NB4 (cell line): Measurements from ENCODE around the gene TIMM17A.
"Not testable (repeated sequence)": the region's sequence is repeated elsewhere in the genome, so short reads cannot be mapped to it uniquely, and the experiment has no call there.

Experiments
- DNase-seq: peaks from one replicate; pipeline ENCODE4 v3.0.0; 2010; ENCODE audit warnings: low read depth
- H3K4me3 ChIP-seq: one replicate; pipeline ENCODE4 v1.5.1; 2011; ENCODE audit warnings: mild to moderate bottlenecking, low read depth, low read length, moderate library complexity
- MYC ChIP-seq: IDR thresholded peaks from 2 replicates; pipeline ENCODE4 v1.6.1; 2011; ENCODE audit warnings: low read depth, low read length
- POLR2A ChIP-seq: IDR thresholded peaks from 2 replicates; pipeline ENCODE4 v1.6.1; 2011; ENCODE audit warnings: mild to moderate bottlenecking; ENCODE audit not compliant: insufficient read length; ENCODE audit errors: extremely low read depth
- TF ChIP-seq, protein P1 (sequence below): IDR thresholded peaks from one replicate; pipeline ENCODE4 v1.5.1; 2012; ENCODE audit warnings: low read depth, low read length
- TF ChIP-seq, protein P2 (sequence below): IDR thresholded peaks from 2 replicates; pipeline ENCODE4 v1.6.1; 2011; ENCODE audit warnings: low read depth, low read length

TIMM17A gene

GRCh38 chr1:201947697-201948008 lies 7.7 kb upstream of the TIMM17A start:
- DNase-seq, result no peak
- H3K4me3 ChIP-seq, result no peak overlapping the region
- TF ChIP-seq POLR2A (no peak), MYC (no peak)
- TF ChIP-seq, protein P1, sequence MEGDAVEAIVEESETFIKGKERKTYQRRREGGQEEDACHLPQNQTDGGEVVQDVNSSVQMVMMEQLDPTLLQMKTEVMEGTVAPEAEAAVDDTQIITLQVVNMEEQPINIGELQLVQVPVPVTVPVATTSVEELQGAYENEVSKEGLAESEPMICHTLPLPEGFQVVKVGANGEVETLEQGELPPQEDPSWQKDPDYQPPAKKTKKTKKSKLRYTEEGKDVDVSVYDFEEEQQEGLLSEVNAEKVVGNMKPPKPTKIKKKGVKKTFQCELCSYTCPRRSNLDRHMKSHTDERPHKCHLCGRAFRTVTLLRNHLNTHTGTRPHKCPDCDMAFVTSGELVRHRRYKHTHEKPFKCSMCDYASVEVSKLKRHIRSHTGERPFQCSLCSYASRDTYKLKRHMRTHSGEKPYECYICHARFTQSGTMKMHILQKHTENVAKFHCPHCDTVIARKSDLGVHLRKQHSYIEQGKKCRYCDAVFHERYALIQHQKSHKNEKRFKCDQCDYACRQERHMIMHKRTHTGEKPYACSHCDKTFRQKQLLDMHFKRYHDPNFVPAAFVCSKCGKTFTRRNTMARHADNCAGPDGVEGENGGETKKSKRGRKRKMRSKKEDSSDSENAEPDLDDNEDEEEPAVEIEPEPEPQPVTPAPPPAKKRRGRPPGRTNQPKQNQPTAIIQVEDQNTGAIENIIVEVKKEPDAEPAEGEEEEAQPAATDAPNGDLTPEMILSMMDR, result no peak
- TF ChIP-seq, protein P2, sequence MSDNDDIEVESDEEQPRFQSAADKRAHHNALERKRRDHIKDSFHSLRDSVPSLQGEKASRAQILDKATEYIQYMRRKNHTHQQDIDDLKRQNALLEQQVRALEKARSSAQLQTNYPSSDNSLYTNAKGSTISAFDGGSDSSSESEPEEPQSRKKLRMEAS, result no peak

GRCh38 chr1:201949491-201949890 lies 5.8 kb upstream of the TIMM17A start:
- DNase-seq, result no peak
- TF ChIP-seq, protein P1, result no peak
- TF ChIP-seq POLR2A (no peak), MYC (no peak)
- TF ChIP-seq, protein P2, result no peak
- H3K4me3 ChIP-seq, result no peak overlapping the region

DNA sequence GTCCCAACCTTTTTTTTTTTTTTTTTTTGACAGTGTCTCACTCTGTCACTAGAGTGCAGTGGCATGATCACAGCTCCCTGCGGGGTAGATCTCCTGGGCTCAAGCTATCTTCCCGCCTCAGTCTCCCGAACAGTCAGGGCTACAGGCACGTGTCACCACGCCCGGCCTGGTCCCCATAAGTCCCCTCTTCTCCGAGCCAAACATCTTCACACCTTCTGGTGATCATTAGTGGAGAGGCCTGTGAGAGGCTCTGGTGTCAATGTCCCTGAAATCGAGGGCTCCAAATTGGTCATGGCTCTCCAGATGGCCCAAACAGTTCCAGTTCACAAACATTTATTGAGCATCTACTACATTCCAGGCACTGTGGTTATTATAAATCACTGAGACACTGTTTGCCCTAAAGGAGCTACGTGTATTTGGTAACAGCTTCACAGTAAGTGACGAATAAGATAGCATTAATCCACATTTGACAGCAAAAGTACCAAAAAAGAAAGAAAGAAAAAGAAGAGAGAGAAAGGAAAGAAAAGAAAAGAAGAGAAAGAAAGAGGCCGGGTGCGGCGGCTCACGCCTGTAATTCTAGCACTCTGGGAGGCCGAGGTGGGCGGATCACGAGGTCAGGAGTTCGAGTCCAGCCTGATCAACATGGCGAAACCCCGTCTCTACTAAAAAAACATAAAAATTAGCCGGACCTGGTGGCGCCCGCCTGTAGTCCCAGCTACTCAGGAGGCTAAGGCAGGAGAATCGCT lies 867 bp upstream of the TIMM17A start:
- no peak for TF ChIP-seq POLR2A
- TF ChIP-seq, protein P2, result no peak
- TF ChIP-seq MYC, result no peak
- TF ChIP-seq, protein P1, result no peak
- no peak for DNase-seq
- H3K4me3 ChIP-seq, result peak overlapping the region; percentile 100

DNA sequence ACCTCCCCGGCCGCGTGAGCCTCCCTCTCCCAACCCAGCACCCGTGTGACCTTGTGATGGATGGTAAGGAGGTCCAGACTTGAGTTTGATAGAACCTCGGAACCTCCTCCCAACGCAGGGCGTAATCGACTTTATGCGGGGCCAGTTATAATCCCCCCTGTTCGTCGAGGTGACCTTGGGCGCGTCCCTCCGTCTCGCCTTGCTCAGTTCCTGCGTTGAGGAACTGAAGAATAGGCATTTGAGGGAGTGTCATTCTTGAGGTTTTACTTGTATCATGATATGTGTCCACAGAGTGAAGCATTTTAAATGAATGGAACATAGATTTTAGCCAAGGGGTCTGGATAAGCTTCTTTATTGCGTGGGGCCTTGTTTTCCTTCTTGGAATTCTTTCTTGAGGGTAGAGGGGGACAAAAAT lies 433 bp downstream of the TIMM17A start:
- TF ChIP-seq, protein P2, result no peak
- TF ChIP-seq, protein P1, result no peak
- TF ChIP-seq MYC, result no peak
- TF ChIP-seq POLR2A, result no peak
- DNase-seq, result no peak
- peak overlapping the region; percentile 100 for H3K4me3 ChIP-seq

DNA sequence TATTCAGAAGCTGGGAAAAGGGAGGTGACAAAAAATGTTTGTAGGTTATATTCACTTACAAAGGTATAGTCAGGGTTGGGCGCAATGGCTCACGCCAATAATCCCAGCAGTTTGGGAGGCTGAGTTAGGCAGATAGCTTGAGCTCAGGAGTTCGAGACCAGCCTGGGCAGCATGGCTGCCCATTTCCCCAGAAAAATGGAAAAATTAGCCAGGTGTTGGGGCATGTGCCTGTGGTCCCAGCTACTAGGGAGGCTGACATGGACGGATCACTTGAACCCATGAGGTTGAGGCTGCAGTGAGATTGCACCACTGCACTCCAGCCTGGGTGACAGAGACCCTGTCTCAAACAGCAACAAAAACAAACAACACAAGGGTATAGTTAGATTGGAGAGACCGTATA lies 3.0 kb downstream of the TIMM17A start:
- DNase-seq, result no peak
- TF ChIP-seq POLR2A, result no peak
- TF ChIP-seq, protein P1, result no peak
- TF ChIP-seq, protein P2, result no peak
- no peak for TF ChIP-seq MYC
- H3K4me3 ChIP-seq, result no peak overlapping the region

- H3K4me3 ChIP-seq, DNase-seq: not testable (repeated sequence)
These were observed 7.1 kb downstream of the TIMM17A start for GRCh38 chr1:201962382-201962781.
